ENCODE data around the gene NR2C2. TPM values are rescaled to one million over a fixed set of nuclear protein-coding genes. Genes with fewer than 3 reads are reported as not detected.

NR2C2 gene
- total and polyA plus RNA-seq, 10 of the 15 experiments (the other 5 are each of a cell fraction or from before 2014, with no cell fraction given): 2.7 to 30.3 (median 18.3) TPM

- TF ChIP-seq, protein P1, sequence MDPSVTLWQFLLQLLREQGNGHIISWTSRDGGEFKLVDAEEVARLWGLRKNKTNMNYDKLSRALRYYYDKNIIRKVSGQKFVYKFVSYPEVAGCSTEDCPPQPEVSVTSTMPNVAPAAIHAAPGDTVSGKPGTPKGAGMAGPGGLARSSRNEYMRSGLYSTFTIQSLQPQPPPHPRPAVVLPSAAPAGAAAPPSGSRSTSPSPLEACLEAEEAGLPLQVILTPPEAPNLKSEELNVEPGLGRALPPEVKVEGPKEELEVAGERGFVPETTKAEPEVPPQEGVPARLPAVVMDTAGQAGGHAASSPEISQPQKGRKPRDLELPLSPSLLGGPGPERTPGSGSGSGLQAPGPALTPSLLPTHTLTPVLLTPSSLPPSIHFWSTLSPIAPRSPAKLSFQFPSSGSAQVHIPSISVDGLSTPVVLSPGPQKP (IDR thresholded peaks at IDR 0.05; ENCODE audit: low read depth, low read length): no peak
- TF ChIP-seq RB1 (IDR thresholded peaks at IDR 0.05; ENCODE audit: borderline replicate concordance) (no peak), POLR2A (IDR thresholded peaks at IDR 0.05; ENCODE audit: low read depth, low read length) (peak; percentile 34; the same call in 1 of the 2 replicates), HCFC1 (IDR thresholded peaks at IDR 0.05; ENCODE audit: low read length) (no peak), HDGF (IDR thresholded peaks at IDR 0.05) (0 out of 2 replicates have a peak, but pooled peaks have one; percentile 46), RELA (IDR thresholded peaks at IDR 0.05; ENCODE audit: borderline replicate concordance, partially characterized antibody) (no peak), YY1 (IDR thresholded peaks at IDR 0.05; ENCODE audit: low read depth, low read length) (peak; percentile 73; the same call in 1 of the 2 replicates), TCF3 (IDR thresholded peaks at IDR 0.05; ENCODE audit: borderline replicate concordance, insufficient read depth, low read depth, low read length) (no peak), MXI1 (IDR thresholded peaks at IDR 0.05; ENCODE audit: low read depth, low read length) (no peak), SMC3 (IDR thresholded peaks at IDR 0.05; ENCODE audit: borderline replicate concordance, low read length) (peak; percentile 47; the same call in 1 of the 2 replicates), CTCF (IDR thresholded peaks at IDR 0.05 in 2 of 3, conservative IDR thresholded peaks at IDR 0.05 in 1 of 3; ENCODE audit: control insufficient read depth in 2 of 3, extremely low read depth in 1 of 3, insufficient read depth in 1 of 3, low read depth in 3 of 3, low read length in 3 of 3) (peak; percentile 76 to 90 (median 80)), EZH2 (IDR thresholded peaks at IDR 0.05; ENCODE audit: borderline replicate concordance, control insufficient read depth, low read depth, low read length) (no peak), RCOR1 (conservative IDR thresholded peaks at IDR 0.05; ENCODE audit: low read depth, low read length) (no peak), ZNF384 (IDR thresholded peaks at IDR 0.05; ENCODE audit: borderline replicate concordance, low read depth, low read length) (no peak)
- TF ChIP-seq, protein P2, sequence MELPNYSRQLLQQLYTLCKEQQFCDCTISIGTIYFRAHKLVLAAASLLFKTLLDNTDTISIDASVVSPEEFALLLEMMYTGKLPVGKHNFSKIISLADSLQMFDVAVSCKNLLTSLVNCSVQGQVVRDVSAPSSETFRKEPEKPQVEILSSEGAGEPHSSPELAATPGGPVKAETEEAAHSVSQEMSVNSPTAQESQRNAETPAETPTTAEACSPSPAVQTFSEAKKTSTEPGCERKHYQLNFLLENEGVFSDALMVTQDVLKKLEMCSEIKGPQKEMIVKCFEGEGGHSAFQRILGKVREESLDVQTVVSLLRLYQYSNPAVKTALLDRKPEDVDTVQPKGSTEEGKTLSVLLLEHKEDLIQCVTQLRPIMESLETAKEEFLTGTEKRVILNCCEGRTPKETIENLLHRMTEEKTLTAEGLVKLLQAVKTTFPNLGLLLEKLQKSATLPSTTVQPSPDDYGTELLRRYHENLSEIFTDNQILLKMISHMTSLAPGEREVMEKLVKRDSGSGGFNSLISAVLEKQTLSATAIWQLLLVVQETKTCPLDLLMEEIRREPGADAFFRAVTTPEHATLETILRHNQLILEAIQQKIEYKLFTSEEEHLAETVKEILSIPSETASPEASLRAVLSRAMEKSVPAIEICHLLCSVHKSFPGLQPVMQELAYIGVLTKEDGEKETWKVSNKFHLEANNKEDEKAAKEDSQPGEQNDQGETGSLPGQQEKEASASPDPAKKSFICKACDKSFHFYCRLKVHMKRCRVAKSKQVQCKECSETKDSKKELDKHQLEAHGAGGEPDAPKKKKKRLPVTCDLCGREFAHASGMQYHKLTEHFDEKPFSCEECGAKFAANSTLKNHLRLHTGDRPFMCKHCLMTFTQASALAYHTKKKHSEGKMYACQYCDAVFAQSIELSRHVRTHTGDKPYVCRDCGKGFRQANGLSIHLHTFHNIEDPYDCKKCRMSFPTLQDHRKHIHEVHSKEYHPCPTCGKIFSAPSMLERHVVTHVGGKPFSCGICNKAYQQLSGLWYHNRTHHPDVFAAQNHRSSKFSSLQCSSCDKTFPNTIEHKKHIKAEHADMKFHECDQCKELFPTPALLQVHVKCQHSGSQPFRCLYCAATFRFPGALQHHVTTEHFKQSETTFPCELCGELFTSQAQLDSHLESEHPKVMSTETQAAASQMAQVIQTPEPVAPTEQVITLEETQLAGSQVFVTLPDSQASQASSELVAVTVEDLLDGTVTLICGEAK (IDR thresholded peaks at IDR 0.05; ENCODE audit: borderline replicate concordance): no peak
- TF ChIP-seq, protein P3, sequence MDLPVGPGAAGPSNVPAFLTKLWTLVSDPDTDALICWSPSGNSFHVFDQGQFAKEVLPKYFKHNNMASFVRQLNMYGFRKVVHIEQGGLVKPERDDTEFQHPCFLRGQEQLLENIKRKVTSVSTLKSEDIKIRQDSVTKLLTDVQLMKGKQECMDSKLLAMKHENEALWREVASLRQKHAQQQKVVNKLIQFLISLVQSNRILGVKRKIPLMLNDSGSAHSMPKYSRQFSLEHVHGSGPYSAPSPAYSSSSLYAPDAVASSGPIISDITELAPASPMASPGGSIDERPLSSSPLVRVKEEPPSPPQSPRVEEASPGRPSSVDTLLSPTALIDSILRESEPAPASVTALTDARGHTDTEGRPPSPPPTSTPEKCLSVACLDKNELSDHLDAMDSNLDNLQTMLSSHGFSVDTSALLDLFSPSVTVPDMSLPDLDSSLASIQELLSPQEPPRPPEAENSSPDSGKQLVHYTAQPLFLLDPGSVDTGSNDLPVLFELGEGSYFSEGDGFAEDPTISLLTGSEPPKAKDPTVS (IDR thresholded peaks at IDR 0.05; ENCODE audit: low read depth, low read length): no peak
These were observed 104.1 kb downstream of the NR2C2 start (continued) for GRCh38 chr3:15051531-15051930.
